Progenitor cell of endocrine pancreas (in vitro differentiated cells): ENCODE measurements around the gene HNF1B. TPM values are rescaled to one million over a fixed set of nuclear protein-coding genes. Genes with fewer than 3 reads are reported as not detected.

ENCODE experiments used
- DNase-seq: peaks from one replicate; pipeline ENCODE4 v3.0.0; 2021; ENCODE audit warnings: low spot score; ENCODE audit not compliant: unreplicated experiment
- H3K27ac Mint-ChIP-seq: 2 replicates; pipeline ENCODE4 v1.8.0; 2021; ENCODE audit warnings: mild to moderate bottlenecking, moderate library complexity, mixed read lengths
- H3K27me3 Mint-ChIP-seq: 2 replicates; pipeline ENCODE4 v1.8.0; 2021; ENCODE audit warnings: mixed read lengths
- H3K36me3 Mint-ChIP-seq: 2 replicates; pipeline ENCODE4 v1.8.0; 2022; ENCODE audit warnings: mixed read lengths; ENCODE audit not compliant: insufficient read depth
- H3K4me1 Mint-ChIP-seq: 2 replicates; pipeline ENCODE4 v1.8.0; 2021; ENCODE audit warnings: low read depth, mixed read lengths
- H3K4me3 Mint-ChIP-seq: 2 replicates; pipeline ENCODE4 v1.8.0; 2021; ENCODE audit warnings: low read depth, mild to moderate bottlenecking, moderate library complexity, mixed read lengths
- H3K9me3 Mint-ChIP-seq: 2 replicates; pipeline ENCODE4 v1.8.0; 2021; ENCODE audit warnings: low read depth, mixed read lengths
- CTCF ChIP-seq: fragments of 200-600 bp; sonication (generic); IDR thresholded peaks from one replicate; pipeline ENCODE4 v1.5.0; 2021; ENCODE audit warnings: antibody characterized with exemption, mild to moderate bottlenecking; ENCODE audit not compliant: unreplicated experiment
- total RNA-seq: library from RNA; stranded (reverse); gene quantifications from 2 replicates; pipeline ENCODE4 v1.2.1, GENCODE V29; 2021

HNF1B gene
- total RNA-seq, 1 donor from 2014 or later, result 99.1 TPM

- peak overlapping the region; percentile 97 for H3K4me3 Mint-ChIP-seq
- DNase-seq, result no peak
- H3K4me1 Mint-ChIP-seq, result peaks cover 26% of the 10 kb centered on the region
- H3K36me3 Mint-ChIP-seq, result peaks cover 12% of the 10 kb centered on the region
- no peak for TF ChIP-seq CTCF
- H3K27me3 Mint-ChIP-seq, result no peaks in the 10 kb centered on the region
- no peaks in the 10 kb centered on the region for H3K9me3 Mint-ChIP-seq
- peak overlapping the region; percentile 95 for H3K27ac Mint-ChIP-seq
Measured at GRCh38 chr17:37745801-37746426, 1.1 kb upstream of the HNF1B start.

- H3K36me3 Mint-ChIP-seq, result peaks cover 11% of the 10 kb centered on the region
- no peaks in the 10 kb centered on the region for H3K9me3 Mint-ChIP-seq
- peak overlapping the region; percentile 97 for H3K4me3 Mint-ChIP-seq
Measured at GRCh38 chr17:37744633-37744927, 279 bp downstream of the HNF1B start.

GRCh38 chr17:37743875-37744632 is 805 bp downstream of the HNF1B start:
- Mint-ChIP-seq H3K27me3 (no peaks in the 10 kb centered on the region), H3K9me3 (no peaks in the 10 kb centered on the region), H3K36me3 (peaks cover 16% of the 10 kb centered on the region), H3K4me1 (peaks cover 40% of the 10 kb centered on the region), H3K4me3 (peak overlapping the region; percentile 97), H3K27ac (peak overlapping the region; percentile 98)
- peak; percentile 48 for DNase-seq
- TF ChIP-seq CTCF, result peak; percentile 47

More at GRCh38 chr17:37744633-37744927, 279 bp downstream of the HNF1B start:
- TF ChIP-seq CTCF, result no peak
- peak overlapping the region; percentile 95 for H3K27ac Mint-ChIP-seq
- H3K27me3 Mint-ChIP-seq, result no peaks in the 10 kb centered on the region
- H3K4me1 Mint-ChIP-seq, result peaks cover 35% of the 10 kb centered on the region
- no peak for DNase-seq

- peak; percentile 36 for DNase-seq
- Mint-ChIP-seq H3K4me3 (peak overlapping the region; percentile 97), H3K9me3 (no peaks in the 10 kb centered on the region), H3K36me3 (peaks cover 20% of the 10 kb centered on the region), H3K27me3 (no peaks in the 10 kb centered on the region), H3K27ac (peak overlapping the region; percentile 98), H3K4me1 (peaks cover 43% of the 10 kb centered on the region)
- no peak for TF ChIP-seq CTCF
Measured at GRCh38 chr17:37743612-37743874, 1.3 kb downstream of the HNF1B start.

GRCh38 chr17:37742762-37743611 is 1.9 kb downstream of the HNF1B start:
- peak overlapping the region; percentile 98 for H3K27ac Mint-ChIP-seq
- peak overlapping the region; percentile 97 for H3K4me3 Mint-ChIP-seq
- H3K4me1 Mint-ChIP-seq, result peaks cover 45% of the 10 kb centered on the region
- no peaks in the 10 kb centered on the region for H3K9me3 Mint-ChIP-seq
- peak; percentile 34 for DNase-seq
- H3K36me3 Mint-ChIP-seq, result peaks cover 24% of the 10 kb centered on the region
- TF ChIP-seq CTCF, result no peak
- H3K27me3 Mint-ChIP-seq, result no peaks in the 10 kb centered on the region
